ENCODE measurements around the gene MSANTD4. TPM values are rescaled to one million over a fixed set of nuclear protein-coding genes. Genes with fewer than 3 reads are reported as not detected.
"Not testable (repeated sequence)": the region's sequence is repeated elsewhere in the genome, so short reads cannot be mapped to it uniquely, and the experiment has no call there.

Gene MSANTD4
- total RNA-seq, 1 donor from 2014 or later, result 27.8 TPM

DNA sequence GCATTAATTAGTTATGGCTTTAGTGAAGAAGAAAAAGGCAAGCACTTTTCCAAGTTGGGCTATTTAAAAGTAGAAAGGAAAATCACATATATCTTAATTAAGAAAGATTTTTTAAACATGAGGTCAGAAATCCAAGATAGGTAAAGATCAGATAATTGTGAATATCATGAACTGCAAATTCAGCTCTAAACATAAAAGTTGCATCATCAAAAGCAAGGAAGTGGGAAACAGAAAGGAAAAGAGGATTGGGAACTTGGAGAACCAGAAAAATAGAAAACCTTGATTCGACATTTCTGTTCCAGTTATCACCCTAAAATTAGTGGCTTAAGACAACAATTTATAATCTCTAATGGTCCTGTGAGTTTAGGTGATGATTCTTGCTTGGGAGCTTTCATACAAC is 37.6 kb upstream of the MSANTD4 start:
- H3K27me3 Mint-ChIP-seq, result no peaks in the 10 kb centered on the region
- H3K4me3 Mint-ChIP-seq (ENCODE audit: low read depth), result no peak overlapping the region
- TF ChIP-seq CTCF (IDR thresholded peaks at IDR 0.05; ENCODE audit: unreplicated experiment), result no peak
- no peak overlapping the region for H3K27ac Mint-ChIP-seq
- no peaks in the 10 kb centered on the region for H3K4me1 Mint-ChIP-seq (ENCODE audit: low read depth)
- no peaks in the 10 kb centered on the region for H3K9me3 Mint-ChIP-seq (ENCODE audit: low read depth)
- DNase-seq (ENCODE audit: low spot score, unreplicated experiment), result no peak
- H3K36me3 Mint-ChIP-seq (ENCODE audit: insufficient read depth), result peaks cover 3% of the 10 kb centered on the region

GRCh38 chr11:106058377-106058776 is 36.3 kb upstream of the MSANTD4 start:
- H3K27me3 Mint-ChIP-seq; H3K4me1 Mint-ChIP-seq (ENCODE audit: low read depth); H3K4me3 Mint-ChIP-seq (ENCODE audit: low read depth); DNase-seq (ENCODE audit: low spot score, unreplicated experiment); H3K27ac Mint-ChIP-seq; H3K36me3 Mint-ChIP-seq (ENCODE audit: insufficient read depth); H3K9me3 Mint-ChIP-seq (ENCODE audit: low read depth): not testable (repeated sequence)

- no peak overlapping the region for H3K4me3 Mint-ChIP-seq (ENCODE audit: low read depth)
- TF ChIP-seq CTCF (IDR thresholded peaks at IDR 0.05; ENCODE audit: unreplicated experiment), result no peak
- H3K4me1 Mint-ChIP-seq (ENCODE audit: low read depth), result peaks cover 4% of the 10 kb centered on the region
- no peak overlapping the region for H3K27ac Mint-ChIP-seq
- no peaks in the 10 kb centered on the region for H3K9me3 Mint-ChIP-seq (ENCODE audit: low read depth)
- no peaks in the 10 kb centered on the region for H3K27me3 Mint-ChIP-seq
- DNase-seq (ENCODE audit: low spot score, unreplicated experiment), result no peak
- H3K36me3 Mint-ChIP-seq (ENCODE audit: insufficient read depth), result no peaks in the 10 kb centered on the region
These were observed 29.1 kb upstream of the MSANTD4 start for GRCh38 chr11:106051103-106051502.

DNA sequence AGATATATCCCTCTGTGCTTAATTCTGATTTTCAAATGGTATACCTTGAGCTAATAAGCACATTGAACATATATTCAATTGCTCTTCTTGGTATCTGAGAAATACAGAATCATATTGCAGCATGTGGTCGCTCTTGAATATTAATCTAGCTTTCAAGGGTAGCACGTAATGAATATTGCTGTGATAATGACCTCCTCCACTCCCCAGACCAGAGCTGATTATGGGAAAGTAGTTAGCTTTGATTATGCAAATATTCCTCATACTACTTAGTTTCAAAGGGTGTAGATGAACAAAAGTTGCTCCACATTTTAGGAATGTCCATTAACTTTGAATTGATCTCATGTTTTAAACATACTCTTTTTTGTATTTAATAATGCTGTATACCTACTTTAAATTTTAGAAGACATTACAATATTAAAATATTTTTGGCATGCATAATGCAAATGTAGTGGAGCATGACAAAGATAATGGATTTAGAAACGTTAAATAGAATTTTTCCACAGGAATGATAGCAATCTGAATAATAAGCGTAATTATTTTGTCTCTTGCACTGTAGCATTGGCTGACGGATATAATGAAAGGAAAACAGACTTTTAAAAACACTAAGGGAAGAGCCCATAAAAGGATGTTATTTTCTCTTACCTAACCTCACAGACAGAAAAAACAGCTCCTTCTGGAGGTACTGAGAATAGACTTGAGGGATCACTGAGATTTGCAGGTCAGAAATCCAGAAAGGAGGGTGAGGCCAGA is 27.9 kb upstream of the MSANTD4 start:
- no peak for TF ChIP-seq CTCF (IDR thresholded peaks at IDR 0.05; ENCODE audit: unreplicated experiment)
- Mint-ChIP-seq H3K36me3 (ENCODE audit: insufficient read depth) (no peaks in the 10 kb centered on the region), H3K27ac (no peak overlapping the region), H3K4me3 (ENCODE audit: low read depth) (no peak overlapping the region), H3K4me1 (ENCODE audit: low read depth) (peaks cover 4% of the 10 kb centered on the region), H3K9me3 (ENCODE audit: low read depth) (no peaks in the 10 kb centered on the region), H3K27me3 (no peaks in the 10 kb centered on the region)
- DNase-seq (ENCODE audit: low spot score, unreplicated experiment), result no peak

GRCh38 chr11:106047631-106048030 is 25.6 kb upstream of the MSANTD4 start:
- Mint-ChIP-seq H3K4me1 (ENCODE audit: low read depth) (peaks cover 4% of the 10 kb centered on the region), H3K4me3 (ENCODE audit: low read depth) (no peak overlapping the region), H3K36me3 (ENCODE audit: insufficient read depth) (no peaks in the 10 kb centered on the region), H3K9me3 (ENCODE audit: low read depth) (no peaks in the 10 kb centered on the region), H3K27ac (no peak overlapping the region), H3K27me3 (no peaks in the 10 kb centered on the region)
- no peak for DNase-seq (ENCODE audit: low spot score, unreplicated experiment)
- TF ChIP-seq CTCF (IDR thresholded peaks at IDR 0.05; ENCODE audit: unreplicated experiment), result no peak

DNA sequence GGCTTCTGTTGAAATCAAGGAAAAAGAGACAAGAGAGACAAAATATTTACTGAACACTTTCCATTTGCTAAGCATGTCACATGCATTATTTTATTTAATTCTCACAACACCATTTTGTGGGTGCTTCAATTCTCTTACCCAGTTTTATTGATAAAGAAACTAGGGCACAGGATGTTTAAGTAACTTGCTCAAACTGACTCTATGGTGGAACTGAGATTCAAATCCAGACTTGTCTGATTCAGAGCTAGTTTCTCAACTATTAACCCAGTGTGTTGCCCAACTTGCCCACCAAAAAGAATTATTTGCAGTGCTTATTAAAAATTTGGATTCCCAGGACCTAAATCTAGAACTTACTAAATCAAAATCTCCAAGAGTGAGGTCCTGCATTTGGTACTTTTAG is 21.5 kb upstream of the MSANTD4 start:
- no peak for DNase-seq (ENCODE audit: low spot score, unreplicated experiment)
- Mint-ChIP-seq H3K4me1 (ENCODE audit: low read depth) (no peaks in the 10 kb centered on the region), H3K4me3 (ENCODE audit: low read depth) (no peak overlapping the region), H3K9me3 (ENCODE audit: low read depth) (no peaks in the 10 kb centered on the region), H3K27ac (no peak overlapping the region), H3K27me3 (no peaks in the 10 kb centered on the region), H3K36me3 (ENCODE audit: insufficient read depth) (no peaks in the 10 kb centered on the region)
- no peak for TF ChIP-seq CTCF (IDR thresholded peaks at IDR 0.05; ENCODE audit: unreplicated experiment)

All from progenitor cell of endocrine pancreas (in vitro differentiated cells).